Astrocyte of the cerebellum (primary cell): ENCODE measurements around the gene ZBTB16.

Experiments
- DNase-seq: peaks from one replicate; pipeline ENCODE4 v3.0.0-alpha.2; 2011; ENCODE audit warnings: low read depth
- H3K4me3 ChIP-seq: 2 replicates; pipeline ENCODE4 v1.5.1; 2011; ENCODE audit warnings: mild to moderate bottlenecking, low read depth, low read length, moderate library complexity
- in situ Hi-C: cut with HindIII; loops from 2 replicates; pipeline ENCODE4 v1.10.0; 2017; ENCODE audit warnings: low sequenced_read_pairs
- TF ChIP-seq, protein P1 (sequence below): IDR thresholded peaks from 2 replicates; pipeline ENCODE4 v1.5.1; 2012; ENCODE audit warnings: low read length, low read depth, moderate library complexity, mild to moderate bottlenecking; ENCODE audit errors: missing control alignments

Gene ZBTB16

DNA sequence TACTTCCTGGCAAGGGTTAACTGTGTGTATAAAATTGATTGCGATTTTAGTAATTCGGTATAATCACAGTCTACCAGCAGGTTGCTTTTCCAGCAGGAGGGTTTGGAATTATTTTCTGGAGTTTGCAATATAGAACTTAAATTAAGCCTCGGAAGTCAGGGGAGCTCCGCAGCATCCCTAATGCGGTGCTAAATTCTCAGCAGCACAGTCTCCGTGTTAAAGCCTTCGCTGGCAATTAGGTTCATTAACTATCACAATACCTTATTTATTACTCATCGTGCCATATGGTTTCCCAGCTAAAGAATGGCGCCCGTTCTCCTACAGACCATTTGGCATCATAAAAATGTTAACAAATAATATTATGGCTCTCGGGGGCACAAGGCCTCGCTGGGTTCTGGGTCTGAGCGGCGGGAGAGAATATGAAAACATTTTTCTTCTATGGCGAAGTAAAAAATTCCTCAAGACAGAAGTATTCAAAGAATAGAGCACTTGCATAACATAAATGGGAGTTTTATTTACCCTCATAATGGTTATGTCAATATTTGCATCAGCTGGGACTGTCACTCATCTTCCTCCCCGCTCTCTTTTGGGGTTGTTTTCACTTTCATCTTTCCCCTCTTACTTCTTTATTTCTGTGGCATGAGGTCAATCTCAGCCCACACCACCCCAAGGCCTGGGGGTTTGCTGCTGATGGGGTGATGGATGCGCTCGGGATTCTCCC lies 28.1 kb upstream of the ZBTB16 start:
- in situ Hi-C loops, result loop anchor here (5.0 kb wide), 1 partner anchor 231 kb away; no protein-coding TSS in a partner anchor
- TF ChIP-seq, protein P1, sequence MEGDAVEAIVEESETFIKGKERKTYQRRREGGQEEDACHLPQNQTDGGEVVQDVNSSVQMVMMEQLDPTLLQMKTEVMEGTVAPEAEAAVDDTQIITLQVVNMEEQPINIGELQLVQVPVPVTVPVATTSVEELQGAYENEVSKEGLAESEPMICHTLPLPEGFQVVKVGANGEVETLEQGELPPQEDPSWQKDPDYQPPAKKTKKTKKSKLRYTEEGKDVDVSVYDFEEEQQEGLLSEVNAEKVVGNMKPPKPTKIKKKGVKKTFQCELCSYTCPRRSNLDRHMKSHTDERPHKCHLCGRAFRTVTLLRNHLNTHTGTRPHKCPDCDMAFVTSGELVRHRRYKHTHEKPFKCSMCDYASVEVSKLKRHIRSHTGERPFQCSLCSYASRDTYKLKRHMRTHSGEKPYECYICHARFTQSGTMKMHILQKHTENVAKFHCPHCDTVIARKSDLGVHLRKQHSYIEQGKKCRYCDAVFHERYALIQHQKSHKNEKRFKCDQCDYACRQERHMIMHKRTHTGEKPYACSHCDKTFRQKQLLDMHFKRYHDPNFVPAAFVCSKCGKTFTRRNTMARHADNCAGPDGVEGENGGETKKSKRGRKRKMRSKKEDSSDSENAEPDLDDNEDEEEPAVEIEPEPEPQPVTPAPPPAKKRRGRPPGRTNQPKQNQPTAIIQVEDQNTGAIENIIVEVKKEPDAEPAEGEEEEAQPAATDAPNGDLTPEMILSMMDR, result no peak
- no peak overlapping the region for H3K4me3 ChIP-seq
- no peak for DNase-seq

DNA sequence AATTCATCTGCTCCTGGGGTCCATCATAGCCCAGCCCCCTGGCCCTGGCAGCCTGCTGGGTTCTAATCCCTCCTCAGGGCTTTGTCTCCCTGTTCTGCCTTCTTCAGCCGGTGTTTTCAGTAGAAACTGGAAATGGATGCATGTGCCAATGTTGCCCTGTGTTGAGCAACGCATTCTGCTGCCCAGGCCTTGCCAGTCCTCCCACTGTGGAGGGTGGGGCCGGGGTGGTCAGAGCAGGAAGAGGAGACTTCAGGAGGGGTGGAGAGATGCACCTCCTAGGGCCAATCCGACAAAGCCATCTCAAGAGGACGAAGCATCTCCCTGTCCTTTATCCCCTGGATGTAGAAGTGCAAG lies 27.6 kb upstream of the ZBTB16 start:
- TF ChIP-seq, protein P1, result no peak
- DNase-seq, result no peak
- in situ Hi-C loops, result loop anchor here (5.0 kb wide), 1 partner anchor 230 kb away; no protein-coding TSS in a partner anchor
- no peak overlapping the region for H3K4me3 ChIP-seq

- in situ Hi-C loops, result loop anchor here (5.0 kb wide), 1 partner anchor 229 kb away; no protein-coding TSS in a partner anchor
- H3K4me3 ChIP-seq, result no peak overlapping the region
- no peak for DNase-seq
- TF ChIP-seq, protein P1, result no peak
Observed at GRCh38 chr11:114033066-114033465, 26.4 kb upstream of the ZBTB16 start.

DNA sequence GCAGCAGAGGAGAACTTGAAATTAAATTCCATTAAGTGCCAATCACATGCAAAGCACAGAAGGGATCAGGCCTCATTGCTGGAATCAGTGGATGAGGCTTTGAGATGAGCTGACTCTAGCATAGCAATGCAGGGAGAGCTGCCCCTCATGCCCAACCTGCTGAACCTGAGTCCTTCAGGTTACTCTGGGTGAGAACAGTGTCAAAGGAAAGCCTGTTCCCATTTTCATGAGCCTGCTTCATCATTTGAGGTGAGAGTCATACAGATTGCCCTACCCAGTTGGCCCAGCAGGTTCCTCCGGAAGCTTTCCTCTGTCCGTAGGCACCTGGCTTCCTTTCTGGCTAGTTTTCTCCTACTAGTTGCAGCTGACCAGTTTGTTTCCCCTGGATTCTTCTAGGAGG lies 25.9 kb upstream of the ZBTB16 start:
- H3K4me3 ChIP-seq, result no peak overlapping the region
- TF ChIP-seq, protein P1, result no peak
- no peak for DNase-seq
- in situ Hi-C loops, result loop anchor here (5.0 kb wide), 1 partner anchor 229 kb away; no protein-coding TSS in a partner anchor

DNA sequence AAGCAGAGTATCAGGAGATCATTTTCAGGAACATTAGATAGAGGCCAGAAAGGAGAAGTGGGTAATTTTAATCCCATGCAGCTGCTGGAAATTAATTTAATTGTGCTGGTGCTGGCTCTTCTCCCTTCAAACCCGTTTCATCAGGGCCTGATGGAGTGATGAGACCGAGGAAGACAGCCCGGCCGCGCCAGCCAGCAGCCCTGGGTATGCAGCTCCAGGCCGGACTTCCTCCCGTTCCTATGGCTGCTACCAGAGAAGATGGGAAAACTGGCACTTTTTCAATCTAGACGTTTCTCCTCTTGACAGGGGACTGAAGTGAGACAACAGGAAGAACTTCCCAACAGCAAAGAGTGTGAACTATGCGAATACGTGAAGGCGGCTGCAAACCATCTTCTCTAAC lies 24.6 kb upstream of the ZBTB16 start:
- no peak overlapping the region for H3K4me3 ChIP-seq
- in situ Hi-C loops, result loop anchor here (5.0 kb wide), 1 partner anchor 227 kb away; no protein-coding TSS in a partner anchor
- DNase-seq, result no peak
- TF ChIP-seq, protein P1, result no peak

DNA sequence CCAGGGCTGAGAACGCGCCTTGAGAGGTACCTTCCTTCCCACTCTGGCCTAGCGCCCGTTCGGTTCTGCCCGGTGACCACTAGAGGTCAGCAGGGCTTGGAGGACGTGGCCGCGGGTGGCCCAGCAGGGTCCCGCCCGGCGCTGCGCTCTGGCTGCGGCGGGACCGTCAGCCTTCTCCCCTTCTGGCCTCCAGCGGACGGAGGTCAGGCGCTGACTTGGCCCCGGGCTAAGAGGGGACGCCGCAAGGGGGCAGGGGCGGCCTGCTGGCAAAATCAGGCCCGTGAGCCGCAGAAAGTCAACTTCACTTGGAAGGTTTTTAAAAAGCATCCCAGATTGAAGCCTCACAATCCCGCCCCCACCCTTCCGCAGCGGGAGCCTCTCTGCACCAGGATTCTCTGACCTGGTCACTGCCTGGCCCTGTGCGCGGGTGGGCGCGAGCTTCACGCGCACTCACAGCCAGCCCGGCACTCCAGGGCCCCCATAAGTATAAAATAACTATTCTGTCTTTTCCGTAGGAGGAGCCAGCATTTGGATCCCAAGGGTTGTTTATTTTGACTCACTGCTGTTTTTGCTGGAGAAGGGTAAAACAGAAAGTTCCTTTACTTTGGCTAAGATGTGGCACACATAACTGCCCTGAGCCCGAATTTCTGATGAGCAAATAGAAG lies 23.2 kb upstream of the ZBTB16 start:
- peak; percentile 29 for DNase-seq
- in situ Hi-C loops, result no loop called here
- TF ChIP-seq, protein P1, result peak; percentile 75
- peak overlapping the region; percentile 36 for H3K4me3 ChIP-seq
